BLaER1 (cell line): ENCODE measurements around the gene SECTM1.

Experiments used
- H3K27ac ChIP-seq: shearing (Covaris generic); formaldehyde crosslinking; 2 replicates; pipeline ENCODE4 v1.8.1; 2022
- H3K27me3 ChIP-seq: shearing (Covaris generic); formaldehyde crosslinking; 2 replicates; pipeline ENCODE4 v1.8.1; 2022
- H3K36me3 ChIP-seq: shearing (Covaris generic); formaldehyde crosslinking; 2 replicates; pipeline ENCODE4 v1.8.1; 2022
- H3K4me1 ChIP-seq: shearing (Covaris generic); formaldehyde crosslinking; 2 replicates; pipeline ENCODE4 v1.8.1; 2022
- H3K4me2 ChIP-seq: shearing (Covaris generic); formaldehyde crosslinking; 2 replicates; pipeline ENCODE4 v1.8.1; 2022
- H3K4me3 ChIP-seq: shearing (Covaris generic); formaldehyde crosslinking; 2 replicates; pipeline ENCODE4 v1.8.1; 2022
- H3K9ac ChIP-seq: shearing (Covaris generic); formaldehyde crosslinking; 2 replicates; pipeline ENCODE4 v1.8.1; 2022
- H3K9me3 ChIP-seq: shearing (Covaris generic); formaldehyde crosslinking; 2 replicates; pipeline ENCODE4 v1.8.1; 2022
- H4K20me1 ChIP-seq: shearing (Covaris generic); formaldehyde crosslinking; 2 replicates; pipeline ENCODE4 v1.8.1; 2022
- Cebpa-rat ChIP-seq: shearing (Covaris generic); IDR thresholded peaks from 2 replicates; pipeline ENCODE4 v1.8.1; 2022

The SECTM1 gene

GRCh38 chr17:82273327-82274133, 60.0 kb downstream of the SECTM1 start, which contains the start of gene CSNK1D:
Gene CSNK1D (minus strand): TSS chr17:82273700. CDS start chr17:82273381, 319 bp downstream.
- peak within 1 kb of the TSS; percentile 96 for H3K4me2 ChIP-seq
- H3K9ac ChIP-seq: peak within 1 kb of the TSS; percentile 91
- H3K27ac ChIP-seq: peak within 1 kb of the TSS; percentile 98
- H3K4me1 ChIP-seq: peaks cover 58% of the 10 kb centered on the region
- H3K36me3 ChIP-seq: peaks cover 38% of the 10 kb centered on the region
- no peak for TF ChIP-seq Cebpa-rat
- no peaks in the 10 kb centered on the region for H3K27me3 ChIP-seq
- peaks cover 42% of the 10 kb centered on the region for H4K20me1 ChIP-seq
- H3K9me3 ChIP-seq: no peaks in the 10 kb centered on the region
- peak within 1 kb of the TSS; percentile 75 for H3K4me3 ChIP-seq

GRCh38 chr17:82272495-82273326, 60.9 kb downstream of the SECTM1 start:
- no peaks in the 10 kb centered on the region for H3K27me3 ChIP-seq
- TF ChIP-seq Cebpa-rat: no peak
- H3K4me3 ChIP-seq: peak overlapping the region; percentile 75
- H4K20me1 ChIP-seq: peaks cover 50% of the 10 kb centered on the region
- no peaks in the 10 kb centered on the region for H3K9me3 ChIP-seq
- H3K36me3 ChIP-seq: peaks cover 46% of the 10 kb centered on the region
- H3K4me1 ChIP-seq: peaks cover 64% of the 10 kb centered on the region
- peak overlapping the region; percentile 95 for H3K4me2 ChIP-seq
- peak overlapping the region; percentile 91 for H3K9ac ChIP-seq
- peak overlapping the region; percentile 98 for H3K27ac ChIP-seq

- TF ChIP-seq Cebpa-rat: no peak
- Histone ChIP-seq H3K4me2 (peak overlapping the region; percentile 95), H3K27ac (no peak overlapping the region), H3K9me3 (no peaks in the 10 kb centered on the region), H3K9ac (peak overlapping the region; percentile 88), H3K36me3 (peaks cover 59% of the 10 kb centered on the region), H3K27me3 (no peaks in the 10 kb centered on the region), H3K4me3 (no peak overlapping the region), H4K20me1 (peaks cover 63% of the 10 kb centered on the region), H3K4me1 (peaks cover 66% of the 10 kb centered on the region)
Observed at GRCh38 chr17:82271401-82271800, 62.2 kb downstream of the SECTM1 start.
